IMR-90 (cell line): ENCODE results near the gene PIM1. TPM values are rescaled to one million over a fixed set of nuclear protein-coding genes. Genes with fewer than 3 reads are reported as not detected.

Experiments used
- ATAC-seq: fragments of 200-7000 bp; cut with Tn5 transposase; 2 replicates; pipeline ENCODE4 v1.9.1; 2020; ENCODE audit warnings: low read depth, mild to moderate bottlenecking, moderate library complexity
- BruUV-seq: library from RNA; stranded (reverse); fragments of 400-500 nt; replicated peaks from 2 replicates; lab custom pipeline; 2021; lab: Mats Ljungman, UMichigan
- CTCF ChIA-PET: fragments of 300-600 bp; formaldehyde crosslinking; extraction: SDS; loops from one replicate; lab custom pipeline; 2021; ENCODE audit warnings: antibody characterized with exemption; lab: Yijun Ruan, JAX
- POLR2A ChIA-PET: fragments of 300-600 bp; sonication (Branson Sonifier 250); formaldehyde crosslinking; loops from one replicate; lab custom pipeline; 2022; ENCODE audit warnings: antibody characterized with exemption; ENCODE audit not compliant: unreplicated experiment; lab: Charles Lee
- DNase-seq: peaks from one replicate; pipeline ENCODE4 v3.0.0; 2013
- H2AFZ ChIP-seq: replicated peaks from 2 replicates; pipeline ENCODE3; 2013; ENCODE audit warnings: low read length, mild to moderate bottlenecking; ENCODE audit not compliant: poor library complexity
- H2AK5ac ChIP-seq: 2 replicates; pipeline ENCODE4 v1.6.1; 2013; ENCODE audit warnings: low read depth, low read length, inconsistent platforms
- H2AK9ac ChIP-seq: replicated peaks from 2 replicates; pipeline ENCODE3; 2013; ENCODE audit warnings: mild to moderate bottlenecking, low read depth, low read length, moderate library complexity; ENCODE audit not compliant: poor library complexity
- H2BK120ac ChIP-seq: 2 replicates; pipeline ENCODE4 v1.6.1; 2013; ENCODE audit warnings: low read depth, low read length, inconsistent platforms
- H2BK15ac ChIP-seq: 3 replicates; pipeline ENCODE4 v1.6.1; 2013; ENCODE audit warnings: low read depth, low read length, inconsistent platforms
- H2BK20ac ChIP-seq: 2 replicates; pipeline ENCODE4 v1.6.1; 2013; ENCODE audit warnings: low read depth, mild to moderate bottlenecking, inconsistent platforms, low read length, moderate library complexity
- H2BK5ac ChIP-seq: 2 replicates; pipeline ENCODE4 v1.6.1; 2013; ENCODE audit warnings: mild to moderate bottlenecking, low read depth, low read length, inconsistent platforms; ENCODE audit not compliant: poor library complexity, severe bottlenecking
- H3K14ac ChIP-seq: replicated peaks from 2 replicates; pipeline ENCODE4 v1.6.1; 2013; ENCODE audit warnings: low read depth, low read length, inconsistent platforms
- H3K18ac ChIP-seq: 2 replicates; pipeline ENCODE4 v1.6.1; 2013; ENCODE audit warnings: low read depth, low read length, control low read depth
- H3K23ac ChIP-seq: 2 replicates; pipeline ENCODE4 v1.6.1; 2013; ENCODE audit warnings: low read depth, low read length, inconsistent platforms
- H3K27ac ChIP-seq: 2 replicates; pipeline ENCODE4 v1.5.1; 2013; ENCODE audit warnings: mild to moderate bottlenecking, control low read depth, low read length; ENCODE audit not compliant: insufficient read depth
- H3K27me3 ChIP-seq: 2 replicates; pipeline ENCODE4 v1.6.1; 2013; ENCODE audit warnings: low read length; ENCODE audit not compliant: control insufficient read depth, insufficient read depth
- H3K36me3 ChIP-seq: 2 replicates; pipeline ENCODE4 v1.6.1; 2013; ENCODE audit warnings: low read length, mixed read lengths; ENCODE audit not compliant: control insufficient read depth, insufficient read depth
- H3K4ac ChIP-seq: 2 replicates; pipeline ENCODE4 v1.6.1; 2013; ENCODE audit warnings: low read depth, low read length, inconsistent platforms
- H3K4me1 ChIP-seq: 2 replicates; pipeline ENCODE4 v1.6.1; 2013; ENCODE audit warnings: low read length, mixed read lengths; ENCODE audit not compliant: control insufficient read depth, insufficient read depth
- H3K4me2 ChIP-seq: 2 replicates; pipeline ENCODE4 v1.6.1; 2013; ENCODE audit warnings: low read depth, mild to moderate bottlenecking, control low read depth, low read length, moderate library complexity
- H3K4me3 ChIP-seq: 2 replicates; pipeline ENCODE4 v1.5.1; 2013; ENCODE audit warnings: low read depth, mild to moderate bottlenecking, control low read depth, low read length, moderate library complexity; ENCODE audit not compliant: insufficient read depth
- H3K56ac ChIP-seq: 2 replicates; pipeline ENCODE4 v1.6.1; 2013; ENCODE audit warnings: low read length, inconsistent platforms; ENCODE audit not compliant: insufficient read depth; ENCODE audit errors: extremely low read depth
- H3K79me1 ChIP-seq, 2 experiments: 2 replicates each; pipeline ENCODE4 v1.6.1; 2013; ENCODE audit warnings: low read length in 2 of 2, inconsistent platforms in 1 of 2, low read depth in 1 of 2
- H3K9ac ChIP-seq: 2 replicates; pipeline ENCODE4 v1.6.1; 2013; ENCODE audit warnings: low read depth, low read length, control low read depth
- H3K9me1 ChIP-seq: 2 replicates; pipeline ENCODE4 v1.6.1; 2013; ENCODE audit warnings: low read length, inconsistent platforms; ENCODE audit not compliant: insufficient read depth
- H3K9me3 ChIP-seq: 2 replicates; pipeline ENCODE4 v1.6.1; 2013; ENCODE audit warnings: low read length; ENCODE audit not compliant: control insufficient read depth, insufficient read depth
- H4K20me1 ChIP-seq: 2 replicates; pipeline ENCODE4 v1.6.1; 2013; ENCODE audit warnings: low read length, inconsistent platforms; ENCODE audit not compliant: insufficient read depth
- H4K5ac ChIP-seq: 2 replicates; pipeline ENCODE4 v1.6.1; 2013; ENCODE audit warnings: mild to moderate bottlenecking, low read depth, low read length, control low read depth
- H4K8ac ChIP-seq, 2 experiments: 2 replicates each; pipeline ENCODE4 v1.6.1; 2013; ENCODE audit warnings: low read depth in 2 of 2, low read length in 2 of 2, control low read depth in 1 of 2, inconsistent platforms in 1 of 2
- H4K91ac ChIP-seq: 2 replicates; pipeline ENCODE4 v1.6.1; 2013; ENCODE audit warnings: low read depth, low read length, inconsistent platforms; ENCODE audit not compliant: insufficient read depth
- CEBPB ChIP-seq: IDR thresholded peaks from 2 replicates; pipeline ENCODE4 v1.6.1; 2012; ENCODE audit warnings: low read depth, low read length, improper control_type of control experiment
- CHD1 ChIP-seq: IDR thresholded peaks from 2 replicates; pipeline ENCODE4 v1.6.1; 2012; ENCODE audit warnings: low read depth, low read length, improper control_type of control experiment
- FOS ChIP-seq: fragments of 150-350 bp; IDR thresholded peaks from 2 replicates; pipeline ENCODE4 v1.6.1; 2016; ENCODE audit warnings: low read depth, low read length
- MAFK ChIP-seq: IDR thresholded peaks from 2 replicates; pipeline ENCODE4 v1.6.1; 2012; ENCODE audit warnings: low read depth, low read length, improper control_type of control experiment
- MAZ ChIP-seq: IDR thresholded peaks from 2 replicates; pipeline ENCODE4 v1.6.1; 2012; ENCODE audit warnings: low read depth, mild to moderate bottlenecking, low read length, improper control_type of control experiment, moderate library complexity, borderline replicate concordance
- NFE2L2 ChIP-seq: fragments of 150-350 bp; IDR thresholded peaks from 2 replicates; pipeline ENCODE4 v1.6.1; 2016; ENCODE audit warnings: low read depth, mild to moderate bottlenecking, low read length
- POLR2A ChIP-seq: IDR thresholded peaks from 2 replicates; pipeline ENCODE4 v1.6.1; 2012; ENCODE audit warnings: mild to moderate bottlenecking, low read depth, low read length
- RAD21 ChIP-seq: IDR thresholded peaks from 2 replicates; pipeline ENCODE4 v1.6.1; 2012; ENCODE audit warnings: low read length, improper control_type of control experiment
- RCOR1 ChIP-seq: IDR thresholded peaks from 2 replicates; pipeline ENCODE4 v1.6.1; 2012; ENCODE audit warnings: mild to moderate bottlenecking, low read length, improper control_type of control experiment; ENCODE audit not compliant: insufficient replicate concordance
- RFX5 ChIP-seq: IDR thresholded peaks from 2 replicates; pipeline ENCODE4 v1.8.0; 2012; ENCODE audit warnings: low read depth, mild to moderate bottlenecking, low read length, moderate library complexity
- SMC3 ChIP-seq: fragments of 150-350 bp; IDR thresholded peaks from 2 replicates; pipeline ENCODE4 v1.6.1; 2016; ENCODE audit warnings: low read depth, mild to moderate bottlenecking, antibody characterized with exemption, low read length, moderate library complexity
- WGBS, 2 experiments: methylation state at CpG; one replicate each; pipeline versions ENCODE4 v1.1.5 to v1.1.7; 2013; ENCODE audit warnings: missing lambda C conversion rate in 2 of 2; ENCODE audit not compliant: insufficient read length in 1 of 2; ENCODE audit errors: extremely low coverage in 2 of 2; 5-methylcytosine and 5-hydroxymethylcytosine counted together
- dilution Hi-C: fragments of 300-500 bp; cut with HindIII; formaldehyde crosslinking; loops from one replicate; pipeline ENCODE4 v1.14.3; 2018; ENCODE audit warnings: low sequenced_read_pairs; ENCODE audit not compliant: unreplicated experiment
- in situ Hi-C: fragments of 300-500 bp; cut with MboI; formaldehyde crosslinking; loops from 3 replicates; pipeline ENCODE4 v1.14.3; 2019; ENCODE audit warnings: low sequenced_read_pairs, inconsistent platforms, mixed read lengths
- intact Hi-C: fragments of 100-400 bp; cut with micrococcal nuclease; formaldehyde crosslinking; loops from 2 replicates; pipeline ENCODE4 v1.10.0; 2022
- polyA plus RNA-seq, 3 experiments: library from polyadenylated mRNA; depleted of rRNA; stranded (reverse); fragments of >200 nt; gene quantifications; 2 replicates each; pipeline ENCODE4 v1.2.3, GENCODE V29; 2012; ENCODE audit warnings: low replicate concordance in 1 of 3
- total RNA-seq: library from RNA; depleted of rRNA; stranded (reverse); fragments of >200 nt; gene quantifications from 2 replicates; pipeline ENCODE4 v1.2.3, GENCODE V29; 2012
- TF ChIP-seq, protein P1 (sequence below): fragments of 150-350 bp; IDR thresholded peaks from 2 replicates; pipeline ENCODE4 v1.6.1; 2017; ENCODE audit warnings: mild to moderate bottlenecking, antibody characterized with exemption, low read length, low read depth
- TF ChIP-seq, protein P2 (sequence below): conservative IDR thresholded peaks from 2 replicates; pipeline ENCODE4 v1.5.1; 2012; ENCODE audit warnings: mild to moderate bottlenecking, low read depth, low read length, improper control_type of control experiment

The PIM1 gene
- total and polyA plus RNA-seq, 2 of the 4 experiments (the other 2 are of a cell fraction) = 7.2 to 18.5 TPM

DNA sequence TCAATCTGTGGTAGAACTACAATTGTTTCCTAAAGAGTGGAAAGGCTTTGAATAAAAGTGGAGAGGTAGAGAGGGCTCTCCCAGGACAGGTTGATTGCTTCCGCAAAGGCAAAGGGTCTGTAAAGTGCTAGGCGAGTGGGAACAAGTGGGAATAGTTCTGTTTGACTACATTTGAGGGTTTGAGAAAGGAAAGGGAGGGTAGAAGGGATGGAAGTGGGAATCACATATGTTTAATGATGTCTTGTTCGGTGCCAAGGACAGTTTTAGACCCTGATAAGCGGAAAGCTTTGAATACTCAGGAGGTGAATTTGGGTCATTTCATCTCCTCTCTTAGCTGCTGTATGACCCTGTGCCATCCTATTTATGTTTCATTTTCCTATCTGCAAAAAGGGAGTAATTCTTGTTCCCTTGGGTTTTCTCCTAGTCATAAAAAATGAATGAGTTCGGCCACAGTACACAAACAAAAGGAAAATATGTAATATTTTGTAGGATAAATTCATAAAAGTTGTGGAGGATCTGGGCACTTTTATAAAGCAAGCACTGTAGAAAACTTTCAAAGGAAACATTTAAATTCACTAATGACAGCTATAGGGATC, 1.7 kb upstream of the PIM1 start (continued):
- no peak for TF ChIP-seq FOS

DNA sequence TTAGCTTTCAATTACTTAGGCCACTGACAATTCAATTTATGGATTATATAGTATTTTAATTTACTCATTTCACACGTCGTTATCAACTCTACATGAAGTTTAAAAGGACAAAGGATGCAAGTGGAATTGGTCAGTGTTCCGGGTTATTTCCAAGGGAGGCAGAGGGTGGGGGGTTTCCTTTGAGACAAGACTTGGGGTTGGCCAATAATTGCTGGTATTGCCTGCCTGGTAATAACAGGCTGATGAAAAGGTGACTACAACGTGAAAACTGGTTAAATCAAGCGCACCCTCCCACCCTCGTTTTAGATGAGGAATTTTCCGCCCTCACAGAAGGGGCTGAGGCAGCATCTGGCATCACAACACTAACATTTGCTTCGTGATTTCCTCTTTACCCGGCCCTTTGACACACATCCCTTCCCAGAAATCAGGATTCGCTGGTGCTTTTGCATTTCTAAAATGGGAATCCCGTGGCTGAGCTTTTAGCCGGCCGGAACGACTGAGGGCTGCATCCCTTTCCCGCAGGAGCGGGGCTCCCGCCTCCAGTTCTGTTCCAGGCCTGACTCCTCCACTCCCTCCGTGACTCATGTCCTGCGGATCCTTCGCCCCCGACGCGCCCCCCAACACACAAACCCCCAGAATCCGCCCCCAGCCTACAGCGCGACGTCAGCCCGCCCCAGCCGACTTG, 999 bp upstream of the PIM1 start:
- dilution Hi-C loops = no loop called here
- Histone ChIP-seq H3K14ac (peak overlapping the region; percentile 100), H3K23ac (peak overlapping the region; percentile 100), H3K27ac (peak overlapping the region; percentile 85), H3K9me3 (no peaks in the 10 kb centered on the region), H3K18ac (peak overlapping the region; percentile 76), H3K4me3 (peak overlapping the region; percentile 50), H4K91ac (peak overlapping the region; percentile 98), H4K5ac (peak overlapping the region; percentile 78), H2BK120ac (peak overlapping the region; percentile 96), H3K4ac (peak overlapping the region; percentile 84), H3K4me2 (peak overlapping the region; percentile 79), H4K8ac (peak overlapping the region; percentile 81 to 92), H3K27me3 (no peaks in the 10 kb centered on the region), H2AK9ac (peak overlapping the region; percentile 97), H3K9me1 (no peaks in the 10 kb centered on the region; the same call in 1 of the 2 replicates), H2AFZ (peak overlapping the region; percentile 88), H2BK20ac (peak overlapping the region; percentile 97), H2BK5ac (peak overlapping the region; percentile 94), H2AK5ac (peak overlapping the region; percentile 27), H3K79me1 (peaks cover 15 to 31% of the 10 kb centered on the region in 2 experiments), H2BK15ac (peak overlapping the region; percentile 100), H3K9ac (peak overlapping the region; percentile 77), H3K4me1 (peaks cover 7% of the 10 kb centered on the region), H4K20me1 (peaks cover 31% of the 10 kb centered on the region), H3K36me3 (peaks cover 22% of the 10 kb centered on the region), H3K56ac (peak overlapping the region; percentile 99)
- 0% methylated on average over 9 of the region's 29 CpGs; no CpG with 5 or more reads in 1 of the 2 experiments for WGBS, 2 experiments
- DNase-seq (no peak), ATAC-seq (peak; percentile 9)
- ChIA-PET CTCF (interaction anchor here (0.6 to 1.6 kb wide), 4 partner anchors 17 to 147 kb away, joined by 3 to 6 read pairs (median 4); no protein-coding TSS in a partner anchor), POLR2A (interaction anchor here (0.7 to 1.0 kb wide), 3 partner anchors 27 to 91 kb away, joined by 4 to 8 read pairs (median 4); no protein-coding TSS in a partner anchor)
- in situ Hi-C loops = no loop called here
- intact Hi-C loops = loop anchor here (1.0 kb wide), 2 partner anchors 25 to 32 kb away; no protein-coding TSS in a partner anchor
- no TSS peak for BruUV-seq
- TF ChIP-seq FOS = peak; percentile 81
- TF ChIP-seq RCOR1 = no peak
- no peak for TF ChIP-seq RFX5
- TF ChIP-seq CEBPB = peak; percentile 53
- TF ChIP-seq NFE2L2 = 0 out of 2 replicates have a peak, but pooled peaks have one; percentile 17
- peak; percentile 2; the same call in 1 of the 2 replicates for TF ChIP-seq SMC3
- TF ChIP-seq, protein P1, sequence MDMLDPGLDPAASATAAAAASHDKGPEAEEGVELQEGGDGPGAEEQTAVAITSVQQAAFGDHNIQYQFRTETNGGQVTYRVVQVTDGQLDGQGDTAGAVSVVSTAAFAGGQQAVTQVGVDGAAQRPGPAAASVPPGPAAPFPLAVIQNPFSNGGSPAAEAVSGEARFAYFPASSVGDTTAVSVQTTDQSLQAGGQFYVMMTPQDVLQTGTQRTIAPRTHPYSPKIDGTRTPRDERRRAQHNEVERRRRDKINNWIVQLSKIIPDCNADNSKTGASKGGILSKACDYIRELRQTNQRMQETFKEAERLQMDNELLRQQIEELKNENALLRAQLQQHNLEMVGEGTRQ = no peak
- TF ChIP-seq POLR2A = peak; percentile 81
- 0 out of 2 replicates have a peak, but pooled peaks have one; percentile 49 for TF ChIP-seq CHD1
- peak; percentile 42 for TF ChIP-seq MAZ
- TF ChIP-seq, protein P2, sequence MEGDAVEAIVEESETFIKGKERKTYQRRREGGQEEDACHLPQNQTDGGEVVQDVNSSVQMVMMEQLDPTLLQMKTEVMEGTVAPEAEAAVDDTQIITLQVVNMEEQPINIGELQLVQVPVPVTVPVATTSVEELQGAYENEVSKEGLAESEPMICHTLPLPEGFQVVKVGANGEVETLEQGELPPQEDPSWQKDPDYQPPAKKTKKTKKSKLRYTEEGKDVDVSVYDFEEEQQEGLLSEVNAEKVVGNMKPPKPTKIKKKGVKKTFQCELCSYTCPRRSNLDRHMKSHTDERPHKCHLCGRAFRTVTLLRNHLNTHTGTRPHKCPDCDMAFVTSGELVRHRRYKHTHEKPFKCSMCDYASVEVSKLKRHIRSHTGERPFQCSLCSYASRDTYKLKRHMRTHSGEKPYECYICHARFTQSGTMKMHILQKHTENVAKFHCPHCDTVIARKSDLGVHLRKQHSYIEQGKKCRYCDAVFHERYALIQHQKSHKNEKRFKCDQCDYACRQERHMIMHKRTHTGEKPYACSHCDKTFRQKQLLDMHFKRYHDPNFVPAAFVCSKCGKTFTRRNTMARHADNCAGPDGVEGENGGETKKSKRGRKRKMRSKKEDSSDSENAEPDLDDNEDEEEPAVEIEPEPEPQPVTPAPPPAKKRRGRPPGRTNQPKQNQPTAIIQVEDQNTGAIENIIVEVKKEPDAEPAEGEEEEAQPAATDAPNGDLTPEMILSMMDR = no peak
- TF ChIP-seq MAFK = peak; percentile 18; the same call in 1 of the 2 replicates
- TF ChIP-seq RAD21 = peak; percentile 30; the same call in 1 of the 2 replicates
